GM15510 (cell line): ENCODE results near the gene KLHL34.

Experiments used
- POLR2A ChIP-seq: IDR thresholded peaks from 3 replicates; pipeline ENCODE4 v1.6.1; 2011; ENCODE audit warnings: borderline replicate concordance; ENCODE audit not compliant: insufficient read length; ENCODE audit errors: extremely low read depth

The KLHL34 gene

GRCh38 chrX:21610168-21610567 lies 48.0 kb downstream of the KLHL34 start:
- no peak for TF ChIP-seq POLR2A

DNA sequence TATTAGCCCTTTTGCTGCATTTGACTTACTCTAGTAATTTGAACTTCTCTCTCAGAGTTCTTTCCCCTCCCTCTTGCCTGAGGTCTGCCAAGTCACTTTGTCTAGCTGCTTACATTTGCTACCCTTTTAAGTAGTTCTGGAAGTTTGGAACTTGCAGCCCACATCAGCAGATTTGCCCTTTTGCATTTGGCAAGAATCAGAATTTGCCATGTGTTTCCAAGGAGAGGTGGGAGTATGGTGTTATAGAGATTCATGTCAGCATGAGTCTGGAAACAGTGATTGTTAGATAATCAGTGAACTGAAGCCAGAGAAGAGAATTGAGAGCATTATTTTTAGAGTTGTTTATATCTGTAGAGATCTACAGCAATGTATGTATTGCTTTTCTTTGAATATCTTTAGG lies 52.1 kb downstream of the KLHL34 start:
- TF ChIP-seq POLR2A, result no peak
